ENCODE results near the gene TPH1.
"Not testable (repeated sequence)": the region's sequence is repeated elsewhere in the genome, so short reads cannot be mapped to it uniquely, and the experiment has no call there.

TPH1 gene

DNA sequence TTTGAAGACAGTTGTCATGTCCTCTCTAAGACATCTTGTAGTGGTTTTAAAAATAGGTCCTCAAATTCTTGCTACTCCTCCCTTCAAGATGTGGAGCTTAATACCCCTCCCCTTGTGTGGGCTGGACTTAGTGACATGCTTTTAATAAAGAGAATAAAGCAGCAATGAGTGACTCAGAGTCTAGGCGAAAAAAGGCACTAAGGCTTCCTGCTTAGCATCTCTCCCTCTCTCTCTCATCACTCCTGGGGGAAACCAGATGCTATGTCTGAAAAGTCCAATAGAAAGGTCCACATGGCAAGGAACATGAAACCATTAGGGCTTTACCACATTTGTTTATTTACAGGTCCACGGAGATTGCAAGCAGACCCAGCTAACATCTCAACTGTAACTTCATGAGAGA lies 44.9 kb downstream of the TPH1 start:
- TF ChIP-seq CTCF (IDR thresholded peaks at IDR 0.05; ENCODE audit: insufficient read depth, low read length, poor library complexity, severe bottlenecking) = no peak
- no peak for DNase-seq (ENCODE audit: extremely low read depth, insufficient read length)
- no peak overlapping the region for H3K4me3 ChIP-seq (replicated peaks; ENCODE audit: low read depth, low read length)
- H3K27me3 ChIP-seq (replicated peaks; ENCODE audit: control insufficient read depth, insufficient read depth, low read length) = no peaks in the 10 kb centered on the region
- peaks cover 2% of the 10 kb centered on the region for H3K36me3 ChIP-seq (ENCODE audit: control insufficient read depth, insufficient read depth, low read length)

DNA sequence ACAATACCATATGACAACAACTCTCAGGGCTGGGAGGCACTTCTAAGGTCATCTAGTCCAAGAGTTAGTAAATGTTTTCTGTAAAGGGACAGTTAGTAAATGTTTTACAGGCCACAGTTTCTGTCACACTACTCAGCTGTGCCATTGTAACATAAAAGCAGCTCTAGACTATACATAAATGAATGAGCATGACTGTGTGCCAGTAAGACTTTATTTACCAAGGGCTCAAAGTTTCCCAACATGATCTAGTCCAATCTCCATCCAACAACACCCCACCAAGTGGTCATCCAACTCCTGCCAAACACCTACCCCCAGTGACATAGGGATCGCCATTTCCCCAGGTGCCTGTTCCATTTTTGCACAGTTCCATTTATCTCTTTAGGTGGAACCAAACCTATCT lies 45.3 kb downstream of the TPH1 start:
- H3K27me3 ChIP-seq (replicated peaks; ENCODE audit: control insufficient read depth, insufficient read depth, low read length) = no peaks in the 10 kb centered on the region
- H3K36me3 ChIP-seq (ENCODE audit: control insufficient read depth, insufficient read depth, low read length) = peaks cover 2% of the 10 kb centered on the region

DNA sequence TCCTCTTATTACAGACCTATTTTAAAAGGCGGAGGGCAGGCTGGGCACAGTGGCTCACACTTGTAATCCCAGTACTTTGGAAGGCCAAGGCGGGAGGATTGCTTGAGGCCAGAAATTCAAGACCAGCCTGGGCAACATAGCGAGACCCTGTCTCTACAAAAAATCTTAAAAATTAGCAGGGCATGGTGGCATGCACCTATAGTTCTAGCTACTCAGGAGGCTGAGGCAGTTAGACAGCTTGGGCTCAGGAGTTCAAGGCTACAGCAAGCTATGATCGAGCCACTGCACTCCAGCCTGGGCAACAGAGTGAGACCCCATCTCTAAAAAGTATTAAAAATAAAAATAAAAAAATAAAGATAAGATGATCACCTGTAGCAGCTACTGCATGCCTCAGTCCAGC lies 45.9 kb downstream of the TPH1 start:
- not testable (repeated sequence) for DNase-seq (ENCODE audit: extremely low read depth, insufficient read length); H3K27me3 ChIP-seq (replicated peaks; ENCODE audit: control insufficient read depth, insufficient read depth, low read length); H3K4me3 ChIP-seq (replicated peaks; ENCODE audit: low read depth, low read length); H3K36me3 ChIP-seq (ENCODE audit: control insufficient read depth, insufficient read depth, low read length)

More for the DNA sequence above, 45.3 kb downstream of the TPH1 start:
- no peak overlapping the region for H3K4me3 ChIP-seq (replicated peaks; ENCODE audit: low read depth, low read length)
- DNase-seq (ENCODE audit: extremely low read depth, insufficient read length) = no peak
- TF ChIP-seq CTCF (IDR thresholded peaks at IDR 0.05; ENCODE audit: insufficient read depth, low read length, poor library complexity, severe bottlenecking) = no peak
